ENCODE measurements around the gene DYSF.

DNA sequence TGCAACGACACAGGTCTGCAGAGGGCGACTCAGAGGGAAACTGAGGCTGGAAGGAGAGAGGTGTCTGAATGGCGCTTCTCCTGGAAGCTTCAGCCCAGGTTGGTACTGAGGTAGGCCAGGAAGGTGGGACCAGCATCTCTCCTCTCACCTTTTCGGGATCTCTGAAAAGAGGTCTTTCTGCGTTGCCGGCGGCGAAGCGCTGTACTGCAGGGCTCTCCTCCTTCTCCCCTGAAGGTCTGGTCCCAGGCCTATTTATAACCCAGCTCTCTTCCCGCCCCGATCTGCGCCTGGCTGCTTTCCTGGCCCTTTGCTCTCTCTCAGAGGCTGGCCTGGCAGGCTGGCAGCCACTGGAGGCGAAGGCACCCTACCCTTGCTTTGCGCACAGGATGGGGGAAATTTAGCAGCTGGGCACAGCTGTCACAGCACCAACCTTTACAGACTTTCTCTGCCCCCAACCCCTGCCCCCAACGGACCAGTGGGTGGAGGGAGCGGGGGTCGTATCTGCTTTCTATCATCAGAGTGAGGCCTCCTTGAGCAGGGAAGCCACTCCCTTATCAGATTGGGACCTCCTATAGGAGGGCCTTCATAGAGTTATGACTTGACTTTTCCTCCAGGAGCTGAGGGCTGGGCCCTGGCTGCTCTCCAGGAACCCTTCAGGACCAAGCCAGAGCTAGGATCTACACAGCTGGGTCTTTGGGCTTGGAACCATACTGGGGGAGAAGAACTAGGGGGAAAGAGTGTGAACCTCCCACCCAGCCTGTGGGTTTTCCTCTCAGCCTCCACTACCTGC lies 1.1 kb downstream of the DYSF start:
- no peak for TF ChIP-seq POLR2A (IDR thresholded peaks at IDR 0.05)
- TF ChIP-seq, protein P1, sequence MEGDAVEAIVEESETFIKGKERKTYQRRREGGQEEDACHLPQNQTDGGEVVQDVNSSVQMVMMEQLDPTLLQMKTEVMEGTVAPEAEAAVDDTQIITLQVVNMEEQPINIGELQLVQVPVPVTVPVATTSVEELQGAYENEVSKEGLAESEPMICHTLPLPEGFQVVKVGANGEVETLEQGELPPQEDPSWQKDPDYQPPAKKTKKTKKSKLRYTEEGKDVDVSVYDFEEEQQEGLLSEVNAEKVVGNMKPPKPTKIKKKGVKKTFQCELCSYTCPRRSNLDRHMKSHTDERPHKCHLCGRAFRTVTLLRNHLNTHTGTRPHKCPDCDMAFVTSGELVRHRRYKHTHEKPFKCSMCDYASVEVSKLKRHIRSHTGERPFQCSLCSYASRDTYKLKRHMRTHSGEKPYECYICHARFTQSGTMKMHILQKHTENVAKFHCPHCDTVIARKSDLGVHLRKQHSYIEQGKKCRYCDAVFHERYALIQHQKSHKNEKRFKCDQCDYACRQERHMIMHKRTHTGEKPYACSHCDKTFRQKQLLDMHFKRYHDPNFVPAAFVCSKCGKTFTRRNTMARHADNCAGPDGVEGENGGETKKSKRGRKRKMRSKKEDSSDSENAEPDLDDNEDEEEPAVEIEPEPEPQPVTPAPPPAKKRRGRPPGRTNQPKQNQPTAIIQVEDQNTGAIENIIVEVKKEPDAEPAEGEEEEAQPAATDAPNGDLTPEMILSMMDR (IDR thresholded peaks at IDR 0.05), result no peak
